Measurements from ENCODE around the gene ACSM3. TPM values are rescaled to one million over a fixed set of nuclear protein-coding genes. Genes with fewer than 3 reads are reported as not detected.
"Not testable (repeated sequence)": the region's sequence is repeated elsewhere in the genome, so short reads cannot be mapped to it uniquely, and the experiment has no call there.

The ACSM3 gene
- total RNA-seq, 1 experiment from 2014 or later: 1.3 TPM

- not testable (repeated sequence) for DNase-seq (ENCODE audit: low read depth)
These were observed 41.9 kb downstream of the ACSM3 start for GRCh38 chr16:20805684-20806167.

- DNase-seq (ENCODE audit: low read depth): peak; percentile 94
These were observed 42.6 kb downstream of the ACSM3 start, which contains the start of the genes ERI2 and REXO5 for GRCh38 chr16:20806168-20807050. TSS of gene ERI2 (minus strand) at chr16:20806472. CDS start at chr16:20806430, 42 bp downstream. TSS of gene REXO5 (plus strand) at chr16:20806527. CDS start at chr16:20806954, 427 bp downstream.

GRCh38 chr16:20807862-20808261 lies 44.0 kb downstream of the ACSM3 start:
- DNase-seq (ENCODE audit: low read depth): no peak

- DNase-seq (ENCODE audit: low read depth): no peak
These were observed 48.1 kb downstream of the ACSM3 start for GRCh38 chr16:20811889-20812439.

- DNase-seq (ENCODE audit: low read depth): no peak
These were observed 48.7 kb downstream of the ACSM3 start for GRCh38 chr16:20812510-20812909.

GRCh38 chr16:20814784-20815183 lies 51.0 kb downstream of the ACSM3 start:
- peak; percentile 4 for DNase-seq (ENCODE audit: low read depth)

GRCh38 chr16:20818929-20819585 lies 55.2 kb downstream of the ACSM3 start:
- DNase-seq (ENCODE audit: low read depth): no peak

GRCh38 chr16:20821682-20822081 lies 57.9 kb downstream of the ACSM3 start:
- DNase-seq (ENCODE audit: low read depth): no peak

GRCh38 chr16:20822521-20823325 lies 58.9 kb downstream of the ACSM3 start:
- DNase-seq (ENCODE audit: low read depth): no peak

- DNase-seq (ENCODE audit: low read depth): no peak
These were observed 62.3 kb downstream of the ACSM3 start for GRCh38 chr16:20826039-20826566.

GRCh38 chr16:20829536-20829935 lies 65.7 kb downstream of the ACSM3 start:
- no peak for DNase-seq (ENCODE audit: low read depth)

- DNase-seq (ENCODE audit: low read depth): no peak
These were observed 66.6 kb downstream of the ACSM3 start for GRCh38 chr16:20830372-20830771.

GRCh38 chr16:20833086-20833485 lies 69.3 kb downstream of the ACSM3 start:
- no peak for DNase-seq (ENCODE audit: low read depth)

- DNase-seq (ENCODE audit: low read depth): no peak
These were observed 74.4 kb downstream of the ACSM3 start for GRCh38 chr16:20838240-20838639.

GRCh38 chr16:20839504-20839903 lies 75.7 kb downstream of the ACSM3 start:
- no peak for DNase-seq (ENCODE audit: low read depth)

GRCh38 chr16:20844054-20844453 lies 80.2 kb downstream of the ACSM3 start:
- no peak for DNase-seq (ENCODE audit: low read depth)

GRCh38 chr16:20844588-20844987 lies 80.8 kb downstream of the ACSM3 start:
- DNase-seq (ENCODE audit: low read depth): no peak

- DNase-seq (ENCODE audit: low read depth): no peak
These were observed 82.2 kb downstream of the ACSM3 start for GRCh38 chr16:20846030-20846429.

GRCh38 chr16:20846551-20846950 lies 82.7 kb downstream of the ACSM3 start:
- no peak for DNase-seq (ENCODE audit: low read depth)

Measured in RPMI7951 (cell line).